Fibroblast of lung (primary cell): Measurements from ENCODE around the gene EML4. TPM values are rescaled to one million over a fixed set of nuclear protein-coding genes. Genes with fewer than 3 reads are reported as not detected.
"Not testable (repeated sequence)": the region's sequence is repeated elsewhere in the genome, so short reads cannot be mapped to it uniquely, and the experiment has no call there.

Experiments
- DNase-seq, 2 donors: peaks; one replicate each; pipeline versions ENCODE4 v3.0.0 to v3.0.0-alpha.2; 2010; ENCODE audit warnings: low read depth in 2 of 2
- H2AFZ ChIP-seq: 2 replicates; pipeline ENCODE4 v1.5.1; 2012; ENCODE audit warnings: low read length, control low read depth, inconsistent platforms
- H3K27ac ChIP-seq: 2 replicates; pipeline ENCODE4 v1.5.1; 2011; ENCODE audit warnings: low read length, control low read depth; ENCODE audit not compliant: insufficient read depth
- H3K27me3 ChIP-seq: 2 replicates; pipeline ENCODE4 v1.5.1; 2011; ENCODE audit warnings: mild to moderate bottlenecking, low read length; ENCODE audit not compliant: control insufficient read depth, insufficient read depth
- H3K36me3 ChIP-seq: 2 replicates; pipeline ENCODE4 v1.5.1; 2011; ENCODE audit warnings: low read length; ENCODE audit not compliant: control insufficient read depth, insufficient read depth
- H3K4me1 ChIP-seq: 2 replicates; pipeline ENCODE4 v1.5.1; 2011; ENCODE audit warnings: low read length; ENCODE audit not compliant: control insufficient read depth, insufficient read depth; ENCODE audit errors: extremely low read depth
- H3K4me2 ChIP-seq: 2 replicates; pipeline ENCODE4 v1.5.1; 2011; ENCODE audit warnings: low read length, control low read depth; ENCODE audit not compliant: insufficient read depth; ENCODE audit errors: extremely low read depth
- H3K4me3 ChIP-seq, 4 experiments: fragments of 200-600 bp in 1 of 4; sonication (generic) in 1 of 4; replicated peaks in 1 of 4; 2 replicates each; pipeline ENCODE4 v1.5.1; 2011 to 2016; ENCODE audit warnings: low read length in 4 of 4, low read depth in 3 of 4, mild to moderate bottlenecking in 3 of 4, control low read depth in 2 of 4, inconsistent platforms in 1 of 4, mixed read lengths in 1 of 4; ENCODE audit not compliant: insufficient read depth in 1 of 4; ENCODE audit errors: control extremely low read depth in 1 of 4
- H3K79me2 ChIP-seq: 2 replicates; pipeline ENCODE4 v1.5.1; 2012; ENCODE audit warnings: mild to moderate bottlenecking, low read length, inconsistent platforms; ENCODE audit not compliant: control insufficient read depth, insufficient read depth
- H3K9ac ChIP-seq: 2 replicates; pipeline ENCODE4 v1.5.1; 2011; ENCODE audit warnings: mild to moderate bottlenecking, low read length, control low read depth; ENCODE audit not compliant: insufficient read depth
- H3K9me3 ChIP-seq: 2 replicates; pipeline ENCODE4 v1.5.1; 2012; ENCODE audit warnings: low read depth, low read length; ENCODE audit not compliant: control insufficient read depth, insufficient read depth
- H4K20me1 ChIP-seq: 2 replicates; pipeline ENCODE4 v1.5.1; 2011; ENCODE audit warnings: low read length; ENCODE audit not compliant: control insufficient read depth, insufficient read depth; ENCODE audit errors: extremely low read depth
- EZH2 ChIP-seq: IDR thresholded peaks from 2 replicates; pipeline ENCODE4 v1.5.1; 2012; ENCODE audit warnings: low read length, control low read depth, mild to moderate bottlenecking; ENCODE audit errors: missing control alignments
- polyA plus RNA-seq, 2 donors: library from polyadenylated mRNA; depleted of rRNA in 1 of 2; stranded (reverse) in 1 of 2; unstranded in 1 of 2; fragments of >200 nt; gene quantifications; 2 replicates each; pipeline ENCODE4 v1.2.1, GENCODE V29; 2011 to 2012; ENCODE audit warnings: missing spikeins in 1 of 2
- total RNA-seq: library from RNA; depleted of rRNA; stranded (reverse); fragments of >200 nt; gene quantifications from 2 replicates; pipeline ENCODE4 v1.2.1, GENCODE V29; 2014
- TF ChIP-seq, protein P1 (sequence below), 2 donors: IDR thresholded peaks in 1 of 2; conservative IDR thresholded peaks in 1 of 2; 1 replicate in 1 of 2; 2 replicates in 1 of 2; pipeline ENCODE4 v1.5.1; 2011 to 2012; ENCODE audit warnings: low read length in 2 of 2, control low read depth in 1 of 2, inconsistent platforms in 1 of 2, low read depth in 1 of 2, mild to moderate bottlenecking in 1 of 2

EML4 gene
- total and polyA plus RNA-seq, 2 donors (not counting 1 experiment from before 2014, with no cell fraction given) = 49.5 to 62.7 TPM

DNA sequence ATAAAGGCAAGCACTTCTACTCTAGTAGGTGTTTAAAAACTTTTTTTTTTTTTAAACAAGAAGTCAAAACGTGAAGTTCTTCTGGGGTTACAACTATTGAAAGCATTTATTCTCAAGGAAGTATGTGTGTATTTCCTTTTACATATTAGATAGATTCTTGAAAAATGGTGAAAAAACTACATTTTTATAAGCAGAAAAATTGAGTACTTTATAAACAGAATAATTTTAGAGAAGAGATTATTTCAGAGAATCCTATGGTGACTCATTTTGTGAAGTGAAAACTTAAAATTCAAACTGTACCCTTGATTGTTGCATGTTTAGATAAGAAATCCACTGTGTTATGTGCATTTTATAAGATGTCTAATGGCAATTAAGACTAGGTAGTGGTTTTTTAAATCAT, 2.9 kb downstream of the EML4 start:
- no peaks in the 10 kb centered on the region for H4K20me1 ChIP-seq
- H3K27me3 ChIP-seq = no peaks in the 10 kb centered on the region
- TF ChIP-seq EZH2 = no peak
- TF ChIP-seq, protein P1, sequence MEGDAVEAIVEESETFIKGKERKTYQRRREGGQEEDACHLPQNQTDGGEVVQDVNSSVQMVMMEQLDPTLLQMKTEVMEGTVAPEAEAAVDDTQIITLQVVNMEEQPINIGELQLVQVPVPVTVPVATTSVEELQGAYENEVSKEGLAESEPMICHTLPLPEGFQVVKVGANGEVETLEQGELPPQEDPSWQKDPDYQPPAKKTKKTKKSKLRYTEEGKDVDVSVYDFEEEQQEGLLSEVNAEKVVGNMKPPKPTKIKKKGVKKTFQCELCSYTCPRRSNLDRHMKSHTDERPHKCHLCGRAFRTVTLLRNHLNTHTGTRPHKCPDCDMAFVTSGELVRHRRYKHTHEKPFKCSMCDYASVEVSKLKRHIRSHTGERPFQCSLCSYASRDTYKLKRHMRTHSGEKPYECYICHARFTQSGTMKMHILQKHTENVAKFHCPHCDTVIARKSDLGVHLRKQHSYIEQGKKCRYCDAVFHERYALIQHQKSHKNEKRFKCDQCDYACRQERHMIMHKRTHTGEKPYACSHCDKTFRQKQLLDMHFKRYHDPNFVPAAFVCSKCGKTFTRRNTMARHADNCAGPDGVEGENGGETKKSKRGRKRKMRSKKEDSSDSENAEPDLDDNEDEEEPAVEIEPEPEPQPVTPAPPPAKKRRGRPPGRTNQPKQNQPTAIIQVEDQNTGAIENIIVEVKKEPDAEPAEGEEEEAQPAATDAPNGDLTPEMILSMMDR (conservative IDR thresholded peaks at IDR 0.05 in 1 of 2, IDR thresholded peaks at IDR 0.05 in 1 of 2; ENCODE audit: low read depth in 1 of 2, low read length in 2 of 2) = no peak
- H3K4me1 ChIP-seq = peaks cover 7% of the 10 kb centered on the region
- peak overlapping the region; percentile 71 to 93 (median 90) for H3K4me3 ChIP-seq
- no peak overlapping the region for H3K9ac ChIP-seq
- H3K4me2 ChIP-seq = peak overlapping the region; percentile 80
- no peak for DNase-seq
- H3K27ac ChIP-seq = peak overlapping the region; percentile 9
- peaks cover 74% of the 10 kb centered on the region for H3K79me2 ChIP-seq
- no peaks in the 10 kb centered on the region for H3K36me3 ChIP-seq
- H3K9me3 ChIP-seq = no peaks in the 10 kb centered on the region
- H2AFZ ChIP-seq = no peak overlapping the region

DNA sequence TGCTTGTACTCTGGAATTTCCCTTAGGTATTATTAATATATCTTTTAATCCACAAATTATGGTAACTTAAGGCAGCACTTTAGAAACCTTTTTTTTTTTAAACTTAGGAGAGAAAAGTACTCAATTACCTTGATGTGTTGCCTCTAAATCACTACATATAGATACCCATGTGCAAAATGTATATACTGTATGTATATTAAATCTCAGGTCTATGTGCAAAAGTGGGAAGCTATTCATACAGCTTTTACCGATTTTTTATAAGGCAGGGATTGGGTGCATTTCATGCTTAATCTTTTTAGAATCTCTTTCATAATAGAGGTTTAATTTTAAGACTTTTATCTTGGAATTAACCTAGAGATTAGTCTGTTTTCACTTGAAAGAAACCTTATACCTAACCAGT, 3.4 kb downstream of the EML4 start:
- peak overlapping the region in 3 of 4 experiments; percentile 71 to 93 (median 92) for H3K4me3 ChIP-seq
- H3K4me1 ChIP-seq = peaks cover 7% of the 10 kb centered on the region
- no peak overlapping the region for H3K4me2 ChIP-seq
- H3K27ac ChIP-seq = no peak overlapping the region
- no peaks in the 10 kb centered on the region for H3K27me3 ChIP-seq
- no peaks in the 10 kb centered on the region for H4K20me1 ChIP-seq
- no peaks in the 10 kb centered on the region for H3K36me3 ChIP-seq
- H3K79me2 ChIP-seq = peaks cover 79% of the 10 kb centered on the region
- TF ChIP-seq EZH2 = no peak
- TF ChIP-seq, protein P1 (conservative IDR thresholded peaks at IDR 0.05 in 1 of 2, IDR thresholded peaks at IDR 0.05 in 1 of 2; ENCODE audit: low read depth in 1 of 2, low read length in 2 of 2) = no peak
- H3K9ac ChIP-seq = no peak overlapping the region
- no peaks in the 10 kb centered on the region for H3K9me3 ChIP-seq
- no peak for DNase-seq
- H2AFZ ChIP-seq = no peak overlapping the region

DNA sequence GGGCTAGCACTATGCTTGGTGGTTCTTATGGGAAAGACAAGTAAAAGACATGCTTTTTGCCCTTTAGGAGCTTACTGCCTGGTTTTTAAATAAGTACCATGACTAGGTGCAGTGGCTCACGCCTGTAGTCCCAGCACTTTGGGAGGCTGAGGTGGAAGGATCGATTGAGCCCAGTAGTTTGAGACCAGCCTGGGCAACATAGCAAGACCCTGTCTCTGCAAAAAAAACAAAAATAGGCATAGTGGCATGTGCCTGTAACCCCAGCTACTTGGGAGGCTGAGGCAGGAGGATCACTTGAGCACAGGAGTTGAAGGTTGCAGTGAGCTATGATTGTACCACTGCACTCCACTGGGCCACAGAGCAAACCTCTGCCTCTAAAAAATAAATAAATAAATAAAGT, 4.3 kb downstream of the EML4 start:
- H3K36me3 ChIP-seq, H3K9me3 ChIP-seq, H3K27me3 ChIP-seq, DNase-seq, H3K4me3 ChIP-seq, H3K4me1 ChIP-seq, H3K27ac ChIP-seq, H2AFZ ChIP-seq, H3K9ac ChIP-seq, H4K20me1 ChIP-seq, H3K4me2 ChIP-seq: not testable (repeated sequence)
- peaks cover 88% of the 10 kb centered on the region for H3K79me2 ChIP-seq
